SIG-M5 treated with dmso at 0.1 percent for 504 hours (cell line): ENCODE measurements around the gene SERAC1.

Source experiments
- DNase-seq: peaks from one replicate; lab custom pipeline; 2025; ENCODE audit not compliant: unreplicated experiment; lab: John Stamatoyannopoulos, UW

The SERAC1 gene

DNA sequence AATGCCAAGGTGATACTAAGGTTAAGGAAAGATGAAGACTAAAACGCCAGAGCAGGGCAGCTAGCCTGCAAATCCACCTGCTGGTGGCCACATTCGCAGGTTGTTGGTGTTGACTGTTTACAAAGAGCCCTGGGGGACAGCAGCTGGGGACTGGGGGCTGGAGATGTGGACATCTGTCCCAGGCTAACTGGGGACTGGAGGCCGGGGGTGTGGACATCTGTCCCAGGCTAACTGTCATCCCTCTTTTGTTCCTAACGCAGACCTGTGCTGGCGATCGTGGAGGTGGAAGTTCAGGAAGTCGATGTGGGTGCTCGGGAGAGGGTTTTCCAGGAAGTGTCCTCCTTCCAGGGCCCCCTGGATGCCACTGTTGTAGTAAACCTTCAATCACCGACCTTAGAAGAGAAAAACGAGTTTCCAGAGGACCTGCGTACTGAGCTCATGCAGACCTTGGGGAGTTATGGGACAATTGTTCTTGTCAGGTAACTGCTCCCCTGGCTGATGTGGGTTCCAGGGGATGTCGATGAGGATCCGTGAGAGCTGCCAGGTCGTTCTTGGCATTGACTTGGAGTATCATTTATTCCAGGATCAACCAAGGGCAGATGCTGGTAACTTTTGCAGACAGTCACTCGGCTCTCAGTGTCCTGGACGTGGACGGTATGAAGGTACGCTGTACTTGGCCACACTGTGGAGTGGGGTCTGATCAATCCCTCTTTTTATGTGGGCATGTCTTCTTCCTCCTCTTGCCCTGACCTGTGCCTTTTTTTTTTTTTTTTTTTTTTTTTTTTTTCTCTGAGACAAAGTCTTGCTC is 87.0 kb downstream of the SERAC1 start:
- no peak for DNase-seq

DNA sequence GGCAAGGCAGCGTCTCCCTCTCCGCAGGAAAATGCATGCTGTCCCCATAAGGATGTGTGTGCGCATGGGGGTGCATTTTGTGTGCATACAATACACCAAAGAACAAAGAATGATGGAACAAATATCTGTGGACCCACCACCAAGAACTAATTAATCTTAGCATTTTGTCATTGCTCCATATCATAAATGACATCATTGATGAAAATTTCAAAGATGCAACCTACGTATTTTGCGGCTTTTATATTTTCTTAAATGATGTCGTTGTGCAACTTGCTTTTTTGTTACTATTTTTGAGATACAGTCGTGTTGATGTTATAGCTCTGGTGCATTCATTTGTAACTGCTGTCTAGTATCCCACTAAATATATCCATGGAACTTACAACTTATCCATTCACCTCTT is 89.7 kb downstream of the SERAC1 start:
- DNase-seq: no peak

DNA sequence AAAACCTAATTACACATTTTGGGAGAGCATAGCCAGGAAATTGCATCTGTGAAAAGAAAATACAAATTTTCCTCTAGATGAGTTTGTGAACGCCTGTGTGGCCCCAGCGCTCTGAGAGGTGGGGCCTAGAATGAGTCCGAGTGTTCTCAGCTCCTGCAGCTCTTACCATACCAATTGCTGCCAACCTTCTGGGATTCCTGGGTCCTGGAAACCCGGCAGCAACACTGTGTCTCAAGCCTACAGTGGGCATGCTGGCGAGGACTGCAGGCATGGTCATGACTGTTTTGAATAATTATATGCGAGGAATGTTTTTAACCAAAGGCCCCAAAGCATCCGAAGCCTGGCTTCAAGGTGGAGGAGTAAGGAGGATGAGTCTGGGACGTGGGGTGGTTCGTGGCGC is 90.4 kb downstream of the SERAC1 start:
- DNase-seq: no peak

DNA sequence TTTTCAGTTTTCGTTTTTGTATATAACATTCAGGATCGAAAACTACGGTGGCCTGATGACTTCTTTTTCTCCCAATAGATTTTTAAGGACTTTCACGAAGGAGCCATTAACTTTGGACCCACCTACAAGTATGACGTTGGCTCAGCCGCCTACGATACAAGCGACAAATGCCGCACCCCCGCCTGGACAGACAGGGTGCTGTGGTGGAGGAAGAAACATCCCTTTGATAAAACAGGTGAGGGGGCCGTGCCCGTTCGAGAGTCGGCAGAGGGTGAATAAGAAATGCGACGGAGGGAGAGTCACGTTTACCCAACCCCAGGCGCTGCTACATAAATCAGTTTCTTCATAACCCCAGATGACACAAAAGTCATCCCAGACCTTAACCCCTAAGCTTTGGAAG is 91.5 kb downstream of the SERAC1 start:
- no peak for DNase-seq

DNA sequence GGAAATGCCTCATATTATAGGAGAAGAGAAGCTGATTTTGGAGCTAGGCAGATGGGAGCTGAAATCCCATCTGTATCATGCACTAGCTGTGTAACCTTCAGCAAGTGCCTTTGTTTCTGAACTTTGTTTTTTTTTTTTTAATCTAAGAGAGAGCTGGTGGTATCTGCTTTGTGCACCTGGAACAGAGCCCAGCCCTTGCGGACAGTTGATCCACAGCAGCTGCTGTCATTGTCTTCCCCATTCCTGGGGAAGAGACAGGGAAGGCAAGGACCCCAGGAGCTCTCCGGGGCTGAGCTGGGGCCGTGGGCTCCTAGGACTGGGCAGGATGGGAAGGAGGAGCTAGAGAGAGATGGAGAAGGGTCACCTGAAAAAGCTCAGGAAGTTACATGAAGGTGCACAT is 94.3 kb downstream of the SERAC1 start:
- DNase-seq: no peak

DNA sequence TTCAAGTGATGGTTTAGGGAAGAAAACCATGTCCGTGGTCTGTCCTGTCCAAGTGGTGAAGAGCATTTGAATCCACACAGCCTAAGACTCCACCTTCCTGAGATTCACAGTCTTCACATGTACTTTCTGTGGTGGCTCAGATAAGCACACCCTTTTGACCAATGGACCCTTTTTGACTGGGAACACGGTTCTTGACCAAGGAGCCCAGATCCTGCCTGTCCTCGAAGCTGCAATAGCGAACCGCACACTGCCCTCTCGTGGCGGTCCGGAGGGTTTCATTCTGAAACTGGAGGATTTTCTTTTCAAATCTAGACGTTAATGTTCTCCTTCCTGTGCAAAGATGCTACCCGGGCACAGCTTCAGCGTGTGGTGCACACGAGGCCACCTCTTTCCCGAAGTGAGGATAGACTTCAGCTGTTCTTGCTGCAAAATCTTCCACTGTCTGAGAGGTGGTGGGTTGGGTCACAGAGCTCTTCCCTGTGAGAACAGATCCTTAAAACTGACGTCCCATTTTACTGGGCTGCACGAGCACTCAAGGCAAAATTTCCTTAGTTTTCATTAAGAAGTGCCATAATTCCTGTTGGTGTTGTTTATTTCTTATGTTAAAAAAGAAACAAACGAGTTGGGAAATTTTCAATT is 95.9 kb downstream of the SERAC1 start:
- DNase-seq: peak; percentile 59

DNA sequence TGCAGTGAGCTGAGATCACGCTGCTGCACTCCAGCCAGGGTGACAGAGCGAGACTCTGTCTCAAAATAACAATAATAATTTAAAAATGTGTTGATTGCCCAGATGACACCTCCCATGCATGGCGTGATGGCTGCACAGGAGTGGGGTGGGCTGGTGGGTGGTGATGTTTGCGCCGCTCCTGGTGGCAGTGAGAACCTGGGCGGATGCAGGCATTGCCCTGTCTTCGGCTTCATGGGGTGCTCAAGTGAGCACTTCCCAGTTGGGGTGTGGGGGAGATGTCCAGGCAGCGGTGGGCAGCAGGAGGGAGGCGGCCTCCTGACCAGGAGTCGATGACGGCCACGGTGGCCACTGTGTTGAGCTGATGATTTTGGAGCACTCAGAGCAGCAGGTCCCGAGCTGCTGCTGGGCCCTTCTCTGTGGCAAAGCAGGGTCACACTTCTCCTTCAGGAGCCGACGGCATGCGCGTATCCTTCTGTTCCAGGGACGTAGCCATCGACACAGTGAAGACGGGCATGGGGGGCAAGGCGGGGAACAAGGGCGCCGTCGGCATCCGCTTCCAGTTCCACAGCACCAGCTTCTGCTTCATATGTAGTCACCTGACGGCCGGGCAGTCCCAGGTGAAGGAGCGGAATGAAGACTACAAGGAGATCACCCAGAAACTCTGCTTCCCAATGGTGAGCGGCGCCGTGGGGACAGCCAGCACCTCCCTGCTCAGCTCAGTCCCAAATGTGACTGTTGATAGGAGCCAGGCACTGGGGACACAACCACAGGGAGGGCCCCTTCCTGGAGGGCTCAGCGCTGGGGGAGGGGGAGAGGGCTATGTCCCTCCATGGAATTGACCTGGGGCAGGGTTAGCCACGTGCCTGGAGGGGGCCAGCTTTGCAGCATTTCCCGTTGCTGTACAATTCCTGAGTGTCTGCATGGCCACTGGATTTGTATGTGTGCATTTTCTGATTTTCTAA is 96.7 kb downstream of the SERAC1 start:
- DNase-seq: no peak

DNA sequence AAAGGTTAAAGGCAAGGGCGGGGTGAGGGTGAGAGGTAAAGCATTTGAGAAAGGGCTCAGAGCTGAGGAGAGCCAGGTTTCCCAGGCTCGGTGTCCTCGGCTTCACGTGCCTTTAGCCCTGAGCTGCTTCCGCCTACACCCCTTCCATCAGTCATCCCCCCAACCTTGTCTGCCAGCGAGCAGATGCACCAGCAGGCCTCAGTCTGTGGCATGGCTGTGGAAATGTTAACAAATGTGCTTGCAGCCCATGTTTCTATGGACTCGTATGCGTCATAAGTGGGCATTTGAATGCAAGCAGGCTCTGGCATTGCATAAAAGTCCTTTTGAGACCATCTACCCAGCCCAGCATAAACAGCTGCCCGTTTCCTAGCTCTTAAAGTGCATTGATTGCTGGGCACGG is 97.5 kb downstream of the SERAC1 start:
- no peak for DNase-seq

DNA sequence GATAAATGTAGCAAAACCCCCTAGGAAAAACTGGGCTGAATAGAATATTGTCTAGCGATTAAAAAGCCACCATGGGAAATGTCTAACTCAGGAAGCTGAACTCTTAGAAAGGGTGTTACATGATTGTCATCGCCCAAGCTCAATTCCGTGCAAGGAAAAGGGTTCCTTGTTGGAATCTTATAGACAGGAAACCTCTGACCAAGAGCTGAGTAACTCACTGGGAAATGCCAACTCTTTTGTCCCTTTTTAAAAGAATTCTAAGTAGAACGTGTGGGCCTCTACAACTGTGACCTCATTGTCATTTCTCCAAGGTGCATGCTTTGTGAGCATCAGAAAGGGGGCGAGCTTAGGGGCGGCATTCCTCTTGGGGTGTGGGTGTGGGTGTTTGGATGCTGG is 98.3 kb downstream of the SERAC1 start:
- no peak for DNase-seq

DNA sequence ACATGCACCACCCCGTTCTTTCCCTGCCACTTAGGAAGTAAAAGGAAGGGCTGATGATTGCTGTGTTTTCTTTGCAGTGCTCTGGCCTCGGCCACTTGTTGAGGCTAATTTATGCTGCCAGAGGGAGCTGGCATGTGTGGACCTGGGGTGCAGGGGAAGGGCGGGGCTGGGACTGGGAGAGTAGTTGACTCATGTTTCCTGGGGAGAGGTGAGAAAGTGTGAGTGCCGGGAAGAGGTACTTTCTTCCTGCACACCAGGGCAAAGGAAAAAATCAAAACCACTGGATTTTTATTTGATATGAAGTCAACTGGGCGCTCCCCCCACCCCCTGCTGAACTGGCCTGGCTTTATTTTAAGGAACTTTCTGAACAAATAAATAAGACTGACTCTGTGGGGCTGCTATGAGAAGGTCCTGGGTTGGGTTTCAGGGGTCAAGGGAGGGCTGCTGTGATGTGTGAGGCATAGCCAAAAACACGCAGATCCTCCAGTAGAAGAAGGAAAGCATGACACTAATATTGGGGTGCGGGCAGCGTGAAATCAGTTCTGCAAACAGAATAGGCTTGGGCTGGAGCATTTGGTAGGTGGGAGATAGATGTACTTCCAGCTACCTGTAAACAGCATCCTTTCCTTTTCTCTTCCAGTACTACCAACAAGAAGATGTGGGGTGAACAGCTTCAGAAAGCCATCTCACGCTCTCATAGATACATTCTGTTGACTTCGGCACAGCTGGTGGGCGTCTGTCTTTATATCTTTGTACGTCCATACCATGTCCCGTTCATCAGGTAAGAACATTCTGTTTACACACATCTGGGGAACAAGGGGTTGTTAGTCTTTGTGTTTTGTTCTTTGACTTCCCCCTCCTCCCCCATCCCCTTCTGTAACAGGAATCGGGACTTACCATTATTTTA is 98.9 kb downstream of the SERAC1 start:
- DNase-seq: no peak

DNA sequence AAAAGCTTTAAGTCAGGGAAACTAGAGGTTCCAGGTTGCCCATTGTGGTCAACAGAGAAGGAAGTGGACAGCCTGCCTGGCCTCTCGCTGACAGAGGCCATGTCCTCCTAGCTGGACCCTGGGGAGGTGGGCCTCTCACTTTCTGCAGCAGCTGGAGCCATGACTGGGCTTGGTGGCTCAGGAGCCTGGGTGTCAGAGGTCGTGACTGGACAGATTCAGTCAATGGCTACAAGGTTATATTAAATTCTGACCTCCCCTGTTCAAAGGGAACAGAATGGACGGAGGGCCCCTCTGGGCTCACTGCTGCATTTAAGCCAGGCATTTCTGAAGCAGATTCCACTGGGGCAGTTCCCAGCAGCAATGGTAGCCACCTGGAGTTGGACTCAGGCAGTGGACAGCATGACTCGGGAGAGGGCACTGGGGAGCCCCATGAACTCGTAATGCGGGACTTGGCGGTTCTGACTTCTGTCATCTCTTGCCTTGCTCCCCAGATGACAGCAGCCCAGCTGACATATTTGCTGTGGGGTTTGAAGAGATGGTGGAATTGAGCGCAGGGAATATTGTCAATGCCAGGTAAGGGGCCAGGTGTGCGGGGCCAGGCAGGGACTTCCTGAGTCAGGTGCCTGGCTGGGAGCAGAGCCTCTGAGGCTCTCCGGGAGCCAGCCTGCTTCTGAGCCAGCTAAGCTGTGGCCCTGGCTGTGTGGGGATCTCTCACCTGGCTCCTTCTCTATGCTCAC is 99.7 kb downstream of the SERAC1 start:
- DNase-seq: no peak

DNA sequence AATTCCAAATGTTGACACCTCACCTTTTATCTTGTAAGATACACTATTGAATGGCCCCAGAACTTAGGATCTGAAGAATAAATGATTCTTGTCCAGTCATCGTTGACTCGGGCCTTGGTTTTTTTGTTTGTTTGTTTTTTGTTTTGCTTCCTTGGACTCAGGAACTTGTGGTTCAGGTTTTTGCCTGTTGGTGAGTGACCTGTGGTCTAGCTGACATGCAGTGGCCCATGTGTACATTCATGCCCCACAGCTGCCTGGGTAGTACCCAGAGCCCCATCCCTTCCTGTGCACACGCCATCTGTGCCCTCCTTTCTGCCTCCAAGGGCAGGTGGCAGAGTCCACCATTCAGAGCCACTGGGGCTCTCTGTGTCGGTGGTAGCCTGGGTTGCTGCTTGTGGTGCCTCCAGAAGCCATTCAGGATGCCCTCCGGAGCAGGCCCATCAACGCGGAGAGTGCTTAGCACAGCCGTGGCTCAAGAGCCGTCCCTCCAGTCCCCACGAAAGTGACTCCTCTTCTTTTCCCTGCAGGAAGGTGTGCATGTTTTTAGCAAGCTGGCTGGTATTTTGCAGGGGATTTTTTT is 100.5 kb downstream of the SERAC1 start:
- no peak for DNase-seq

DNA sequence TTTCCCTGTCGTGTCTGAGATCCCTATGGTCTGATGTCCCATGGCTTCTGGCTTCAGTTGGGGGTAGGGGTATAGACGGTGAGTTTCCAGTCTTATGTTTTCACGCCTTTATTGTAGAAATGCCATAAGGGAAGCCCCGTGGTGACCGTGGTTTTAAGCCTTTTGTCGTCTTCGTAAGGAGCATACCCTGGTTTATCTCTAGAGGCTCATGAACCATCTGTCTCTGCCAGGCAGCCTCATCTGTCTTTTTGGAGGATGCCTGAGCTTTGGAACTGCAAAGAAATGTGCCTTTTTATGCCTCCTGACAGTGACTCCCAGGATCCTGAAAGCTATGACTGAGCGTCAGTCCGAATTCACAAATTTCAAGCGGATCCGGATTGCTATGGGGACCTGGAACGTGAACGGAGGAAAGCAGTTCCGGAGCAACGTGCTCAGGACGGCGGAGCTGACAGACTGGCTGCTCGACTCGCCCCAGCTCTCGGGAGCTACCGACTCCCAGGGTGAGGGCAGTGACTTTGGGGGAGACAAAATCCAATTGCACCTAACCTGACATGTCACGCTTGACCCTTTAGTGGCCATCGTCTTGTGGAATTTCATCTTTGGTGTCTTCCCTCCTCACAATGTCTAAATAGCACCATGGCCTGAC is 101.8 kb downstream of the SERAC1 start:
- DNase-seq: no peak

DNA sequence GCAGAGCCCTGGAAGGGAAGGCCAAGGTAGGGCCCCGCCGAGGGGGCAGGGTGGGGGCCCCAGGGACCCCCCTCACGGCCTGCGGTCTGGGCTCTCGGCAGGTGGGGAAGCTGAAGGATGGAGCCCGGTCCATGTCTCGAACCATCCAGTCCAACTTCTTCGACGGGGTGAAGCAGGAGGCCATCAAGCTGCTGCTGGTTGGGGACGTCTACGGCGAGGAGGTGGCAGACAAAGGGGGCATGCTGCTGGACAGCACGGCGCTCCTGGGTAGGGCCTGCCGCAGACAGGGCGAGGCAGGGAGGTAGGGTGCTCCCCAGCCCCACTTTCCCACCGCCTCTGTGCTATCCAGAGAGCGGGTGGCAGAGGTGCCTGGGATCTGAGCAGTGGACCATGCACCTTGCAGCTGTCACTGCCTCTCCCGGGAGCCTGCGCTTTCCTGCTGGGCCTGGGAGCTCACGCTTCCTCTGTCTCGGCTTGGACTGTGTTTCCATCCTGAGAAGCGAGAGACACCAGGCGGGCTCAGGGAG is 103.3 kb downstream of the SERAC1 start:
- no peak for DNase-seq

DNA sequence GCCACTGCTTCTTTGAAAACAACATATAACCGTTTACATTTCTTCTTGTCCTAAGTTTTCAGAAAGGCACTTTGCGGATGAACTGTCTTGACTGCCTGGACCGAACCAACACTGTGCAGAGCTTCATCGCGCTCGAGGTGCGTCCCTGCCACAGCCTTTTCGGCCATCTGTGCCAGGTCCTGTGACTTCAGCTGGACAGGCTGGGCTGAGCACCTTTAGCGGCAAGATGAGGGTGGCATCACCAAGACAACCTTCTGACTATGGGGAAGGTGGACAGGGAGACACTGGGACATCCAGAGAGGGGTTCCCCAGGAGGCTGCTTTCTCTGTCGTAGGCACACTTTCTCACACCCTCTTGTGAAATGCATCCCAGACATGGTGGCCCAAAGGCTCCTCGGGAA is 104.3 kb downstream of the SERAC1 start:
- DNase-seq: no peak

DNA sequence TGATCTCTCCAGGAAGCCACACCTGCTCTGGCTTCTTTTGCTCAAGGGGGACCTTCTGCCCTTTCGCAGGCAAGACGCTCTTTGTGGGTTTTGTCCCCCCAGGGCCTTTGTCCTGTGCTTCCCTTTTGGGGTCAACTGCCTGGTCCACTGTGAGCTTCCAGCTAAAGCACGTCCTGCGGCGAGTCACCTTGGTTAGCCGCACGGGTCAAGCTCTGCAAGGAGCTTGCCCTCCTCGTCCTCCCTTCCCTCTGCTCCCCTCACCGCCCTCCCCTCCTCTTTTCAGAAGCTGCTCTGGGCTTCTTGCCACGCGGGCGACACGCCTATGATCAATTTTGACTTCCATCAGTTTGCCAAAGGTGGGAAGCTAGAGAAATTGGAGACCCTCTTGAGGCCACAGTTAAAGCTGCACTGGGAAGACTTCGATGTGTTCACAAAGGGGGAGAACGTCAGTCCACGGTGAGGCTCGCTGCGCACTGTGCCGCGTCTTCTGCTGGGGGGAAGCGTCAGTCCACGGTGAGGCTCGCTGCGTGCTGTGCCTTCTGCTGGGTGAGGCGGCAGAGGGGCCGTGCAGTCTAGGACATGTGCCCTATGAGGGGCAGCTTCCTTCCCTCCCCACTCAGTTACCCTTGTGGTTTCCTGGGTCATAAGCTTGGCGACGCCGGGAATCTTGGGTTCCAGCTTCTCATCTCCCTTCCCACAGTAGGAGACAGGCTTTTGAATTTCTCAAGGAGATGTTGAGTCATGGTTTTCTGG is 106.2 kb downstream of the SERAC1 start:
- no peak for DNase-seq

DNA sequence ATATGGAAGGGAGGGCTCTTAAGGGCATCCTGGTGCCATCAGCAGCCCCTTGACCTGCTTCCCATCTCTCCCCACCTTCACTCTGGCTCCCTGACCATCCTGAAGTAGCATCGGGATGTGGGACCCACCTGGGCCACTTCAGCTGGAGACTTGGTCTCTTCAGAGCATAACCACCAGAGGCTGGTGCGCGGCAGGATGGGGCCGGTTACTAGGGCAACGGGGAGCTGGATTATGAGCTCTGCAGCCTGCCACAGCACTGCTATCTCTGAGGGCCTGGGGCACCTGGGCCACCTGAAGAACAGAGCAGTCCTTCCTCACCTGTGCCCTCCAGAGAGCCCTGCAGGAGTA is 106.7 kb downstream of the SERAC1 start:
- no peak for DNase-seq
